Hepatocyte (in vitro differentiated cells): ENCODE results near the gene GRSF1.

Experiments used
- CTCF ChIP-seq: fragments of 200-600 bp; sonication (generic); IDR thresholded peaks from 2 replicates; pipeline ENCODE4 v1.5.1; 2016; ENCODE audit warnings: antibody characterized with exemption, mild to moderate bottlenecking; ENCODE audit not compliant: poor library complexity
- EZH2 ChIP-seq: fragments of 200-600 bp; sonication (generic); IDR thresholded peaks from 2 replicates; pipeline ENCODE4 v1.6.1; 2016; ENCODE audit warnings: antibody characterized with exemption, mild to moderate bottlenecking, borderline replicate concordance
- EZH2phosphoT487 ChIP-seq: fragments of 200-600 bp; sonication (generic); IDR thresholded peaks from one replicate; pipeline ENCODE4 v1.6.1; 2018; ENCODE audit warnings: antibody characterized with exemption, mild to moderate bottlenecking, low read depth, moderate library complexity; ENCODE audit not compliant: unreplicated experiment, severe bottlenecking

GRCh38 chr4:70818173-70818855, 21.4 kb downstream of the GRSF1 start:
- no peak for TF ChIP-seq CTCF
- no peak for TF ChIP-seq EZH2phosphoT487
- TF ChIP-seq EZH2, result no peak
